Uterus (tissue), 2 donors: ENCODE measurements around the gene FOCAD.

Experiments
- CTCF ChIP-seq, 4 experiments: fragments of 200-600 bp in 2 of 4; fragments of 450-650 bp in 2 of 4; sonication (generic) in 2 of 4; IDR thresholded peaks; one replicate each; pipeline ENCODE4 v1.5.1; 2016 to 2019; ENCODE audit warnings: antibody characterized with exemption in 4 of 4, mild to moderate bottlenecking in 2 of 4, moderate library complexity in 1 of 4
- POLR2A ChIP-seq, 2 donors: fragments of 450-650 bp; IDR thresholded peaks; one replicate each; pipeline ENCODE4 v1.6.1; 2016; ENCODE audit warnings: antibody characterized with exemption in 2 of 2, mild to moderate bottlenecking in 1 of 2, moderate library complexity in 1 of 2

DNA sequence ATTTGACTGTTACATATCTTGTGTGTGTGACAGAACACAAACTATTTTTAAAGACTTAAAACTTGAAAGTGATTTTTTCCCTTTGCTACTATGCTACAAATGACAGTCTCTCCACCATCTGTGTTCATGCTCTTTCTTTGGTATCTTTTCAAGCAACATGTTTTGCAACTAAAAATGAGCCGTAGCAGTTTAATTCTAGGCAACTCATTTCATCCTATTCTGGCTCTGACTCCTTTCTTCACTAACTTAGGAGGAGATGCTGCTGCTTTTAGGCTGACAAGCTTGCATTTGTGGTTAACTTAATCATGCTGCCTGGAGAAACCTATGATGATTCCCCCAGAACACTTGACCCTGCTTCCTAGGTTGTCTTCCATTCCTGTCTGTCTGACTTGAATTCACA, 246.8 kb downstream of the FOCAD start:
- TF ChIP-seq CTCF (IDR thresholded peaks at IDR 0.05) (no peak), POLR2A (IDR thresholded peaks at IDR 0.05) (no peak)
